Adipocyte (in vitro differentiated cells): ENCODE results near the gene LARP7.
A peak's percentile ranks its signal among the peaks of the same experiment; 100 is the strongest.
"Not testable (repeated sequence)": the region's sequence is repeated elsewhere in the genome, so short reads cannot be mapped to it uniquely, and the experiment has no call there.

Experiments
- DNase-seq: peaks from one replicate; pipeline ENCODE4 v3.0.0-alpha.2; 2015; ENCODE audit warnings: low read depth
- H3K27me3 ChIP-seq: replicated peaks from 2 replicates; pipeline ENCODE4 v1.7.0; 2013; ENCODE audit warnings: mild to moderate bottlenecking, low read length, moderate library complexity; ENCODE audit not compliant: control insufficient read depth, insufficient read depth
- H3K36me3 ChIP-seq: 2 replicates; pipeline ENCODE4 v1.7.0; 2013; ENCODE audit warnings: low read length, mild to moderate bottlenecking, moderate library complexity; ENCODE audit not compliant: control insufficient read depth, insufficient read depth, severe bottlenecking
- H3K4me1 ChIP-seq: 2 replicates; pipeline ENCODE4 v1.7.0; 2013; ENCODE audit warnings: mild to moderate bottlenecking, low read length, moderate library complexity; ENCODE audit not compliant: control insufficient read depth, insufficient read depth
- H3K4me3 ChIP-seq: 2 replicates; pipeline ENCODE4 v1.7.0; 2013; ENCODE audit warnings: mild to moderate bottlenecking, low read length, moderate library complexity
- H3K9ac ChIP-seq: 2 replicates; pipeline ENCODE4 v1.7.0; 2013; ENCODE audit warnings: mild to moderate bottlenecking, low read length, moderate library complexity
- H3K9me3 ChIP-seq: 2 replicates; pipeline ENCODE4 v1.7.0; 2013; ENCODE audit warnings: mild to moderate bottlenecking, low read length, moderate library complexity; ENCODE audit not compliant: control insufficient read depth

The LARP7 gene

DNA sequence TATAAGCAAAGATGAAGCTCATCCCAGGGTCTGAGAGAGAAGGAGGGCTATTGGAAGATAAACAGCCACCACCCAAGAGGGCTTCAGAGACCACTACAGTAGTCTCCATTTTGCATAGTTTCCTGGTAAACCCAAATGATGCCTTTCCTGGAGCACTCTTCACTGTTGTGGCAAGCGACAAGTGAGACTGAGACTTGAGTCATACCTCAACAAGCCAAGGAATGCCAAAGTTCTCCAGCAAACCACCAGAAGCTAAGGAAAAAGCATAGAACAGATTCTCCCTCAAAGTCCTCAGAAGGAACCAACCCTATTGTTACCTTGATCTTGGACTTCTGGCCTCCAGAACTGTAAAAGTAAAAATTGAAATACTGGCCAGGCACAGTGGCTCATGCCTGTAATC, 65.9 kb downstream of the LARP7 start:
- Histone ChIP-seq H3K27me3 (peaks cover 24% of the 10 kb centered on the region), H3K36me3 (no peaks in the 10 kb centered on the region), H3K4me1 (peaks cover 11% of the 10 kb centered on the region), H3K9ac (no peak overlapping the region), H3K9me3 (no peaks in the 10 kb centered on the region), H3K4me3 (no peak overlapping the region)
- no peak for DNase-seq

DNA sequence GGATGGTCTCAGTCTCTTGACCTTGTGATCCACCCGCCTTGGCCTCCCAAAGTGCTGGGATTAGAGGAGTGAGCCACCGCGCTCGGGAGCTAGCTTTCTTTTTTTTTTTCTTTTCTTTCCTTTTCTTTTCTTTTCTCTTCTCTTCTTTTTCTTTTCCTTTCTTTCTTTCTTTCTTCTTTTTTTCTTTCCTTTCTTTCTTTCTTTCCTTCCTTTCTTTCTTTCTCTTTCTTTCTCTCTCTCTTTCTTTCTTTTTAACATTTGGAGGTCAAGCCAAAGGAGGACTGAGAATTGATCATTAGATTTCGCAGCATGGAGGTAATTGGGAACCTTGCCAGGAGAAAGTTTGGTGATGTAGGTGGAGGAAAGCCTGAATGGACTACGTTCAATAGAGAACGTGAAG, 67.4 kb downstream of the LARP7 start:
- Histone ChIP-seq H3K4me3 (no peak overlapping the region), H3K36me3 (no peaks in the 10 kb centered on the region), H3K9me3 (no peaks in the 10 kb centered on the region), H3K9ac (no peak overlapping the region), H3K4me1 (peaks cover 11% of the 10 kb centered on the region), H3K27me3 (peaks cover 21% of the 10 kb centered on the region)
- DNase-seq, result no peak

DNA sequence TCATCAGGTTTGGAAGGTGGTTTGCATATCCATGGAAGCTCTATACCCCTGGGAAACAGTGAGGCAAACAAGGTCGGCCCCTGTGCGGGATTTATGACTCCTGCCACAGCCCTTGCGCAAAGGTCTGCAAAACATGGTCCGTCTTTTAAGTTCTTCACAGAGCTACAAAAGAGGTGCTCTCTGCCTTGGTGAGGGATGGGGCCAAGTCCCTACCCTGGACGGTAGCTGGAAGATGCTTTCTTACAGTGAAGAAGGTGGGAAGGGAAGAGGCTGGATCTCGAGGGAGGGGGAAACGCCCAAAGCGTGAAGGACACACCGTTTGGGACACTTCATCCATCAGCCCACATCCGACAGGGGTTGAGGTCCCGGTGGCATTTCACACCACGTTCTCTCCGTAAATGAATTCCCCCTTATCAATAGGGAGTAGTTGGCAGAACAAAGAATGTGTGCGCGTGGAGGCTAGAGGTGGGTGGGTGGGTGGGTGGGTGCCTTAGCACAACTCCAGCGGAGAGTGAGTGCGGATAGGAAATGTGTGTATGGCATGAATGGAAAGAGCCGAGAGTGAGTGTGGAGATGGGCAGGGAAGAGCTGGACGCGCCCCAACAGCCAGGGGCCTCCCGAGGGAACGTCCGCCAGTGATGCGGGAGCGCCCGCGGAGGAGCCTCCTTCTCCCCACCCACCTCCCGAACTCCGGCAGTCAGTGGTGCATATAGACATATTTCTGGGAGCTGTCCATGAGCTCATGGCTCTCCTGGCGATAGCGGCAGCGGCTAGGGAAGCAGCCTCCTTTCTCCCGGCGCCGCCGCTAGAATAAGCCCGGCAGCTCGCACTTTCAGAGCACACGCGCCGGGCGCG, 68.3 kb downstream of the LARP7 start:
- H3K4me1 ChIP-seq, result peaks cover 11% of the 10 kb centered on the region
- peaks cover 21% of the 10 kb centered on the region for H3K27me3 ChIP-seq
- peak; percentile 86 for DNase-seq
- peak overlapping the region; percentile 77 for H3K4me3 ChIP-seq
- H3K36me3 ChIP-seq, result no peaks in the 10 kb centered on the region
- no peak overlapping the region for H3K9ac ChIP-seq
- H3K9me3 ChIP-seq, result no peaks in the 10 kb centered on the region

DNA sequence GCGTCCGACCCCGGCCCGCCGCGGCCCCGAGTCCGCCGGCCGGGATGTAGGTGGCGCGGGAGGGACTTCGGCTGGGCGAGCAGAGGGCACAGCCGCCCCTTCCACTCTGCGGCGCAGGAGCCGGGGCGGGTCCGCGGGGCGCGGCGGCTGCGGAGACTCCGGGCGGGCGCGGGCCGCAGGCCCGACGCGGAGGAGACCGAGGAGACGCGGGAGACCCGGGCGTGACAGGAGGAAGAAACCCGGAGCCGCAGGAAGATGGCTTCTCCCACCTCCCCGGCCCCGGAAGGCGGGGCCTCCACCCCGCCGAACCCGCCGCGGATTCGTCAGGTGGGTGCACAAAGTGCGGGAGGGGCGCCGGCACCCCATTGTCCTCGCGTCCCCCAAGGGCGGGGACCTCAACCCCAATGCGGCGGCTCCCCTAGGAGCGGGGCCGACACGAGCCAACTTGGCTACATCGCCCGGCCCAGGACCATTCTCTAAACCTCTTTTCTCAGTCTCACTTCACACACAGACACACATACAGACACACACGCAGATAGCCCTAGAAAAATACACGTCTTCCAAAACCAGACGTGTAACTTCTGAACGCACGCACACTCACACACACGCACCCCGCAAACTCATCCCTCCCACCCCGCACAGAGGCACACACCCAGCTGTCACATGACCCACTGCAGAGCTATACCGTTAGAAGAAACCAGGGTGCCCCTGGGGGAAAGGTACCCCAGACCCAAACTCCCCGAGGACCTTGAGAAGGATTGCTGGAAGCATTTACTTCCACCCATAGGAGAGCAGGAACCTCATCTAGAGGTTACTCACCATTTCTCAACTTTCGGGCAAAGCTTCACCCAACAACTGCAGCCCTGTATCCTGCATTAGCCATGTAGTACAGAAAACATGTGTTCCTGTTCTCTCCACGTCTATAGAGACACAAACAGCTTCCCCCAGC, 69.2 kb downstream of the LARP7 start:
- Histone ChIP-seq H3K4me3 (peak overlapping the region; percentile 78), H3K4me1 (peaks cover 11% of the 10 kb centered on the region), H3K27me3 (peaks cover 21% of the 10 kb centered on the region)
- H3K9me3 ChIP-seq, H3K9ac ChIP-seq, H3K36me3 ChIP-seq: not testable (repeated sequence)
- peak; percentile 16 for DNase-seq

DNA sequence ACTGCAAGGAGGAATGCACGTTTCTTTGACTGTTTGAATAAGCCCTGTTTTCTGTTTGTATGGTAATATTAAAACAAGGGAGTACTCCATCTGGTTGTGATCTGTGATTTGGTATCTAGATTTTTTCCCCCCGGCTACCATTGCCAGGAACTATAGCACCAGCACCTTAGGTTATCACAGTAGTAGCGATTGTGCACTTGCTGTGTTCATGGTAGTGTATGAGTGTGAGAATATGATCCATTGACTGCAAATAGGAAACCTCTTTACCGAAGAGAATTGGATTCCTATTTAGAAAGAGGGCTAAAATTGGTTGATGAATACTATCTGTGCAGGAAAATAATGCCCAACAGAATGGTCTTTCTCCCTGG, 69.9 kb downstream of the LARP7 start:
- no peak overlapping the region for H3K9ac ChIP-seq
- H3K4me3 ChIP-seq, result no peak overlapping the region
- DNase-seq, result no peak
- peaks cover 11% of the 10 kb centered on the region for H3K4me1 ChIP-seq
- H3K27me3 ChIP-seq, result peaks cover 21% of the 10 kb centered on the region
- H3K36me3 ChIP-seq, result no peaks in the 10 kb centered on the region
- no peaks in the 10 kb centered on the region for H3K9me3 ChIP-seq
